Neural cell (in vitro differentiated cells): ENCODE data around the gene PPL. TPM values are rescaled to one million over a fixed set of nuclear protein-coding genes. Genes with fewer than 3 reads are reported as not detected.

Experiments
- H2AFZ ChIP-seq: fragments of 200-600, 300-800 bp; sonication (generic), shearing (Covaris generic); 2 replicates; pipeline ENCODE4 v1.6.0; 2014; ENCODE audit warnings: low read depth, mild to moderate bottlenecking, antibody characterized with exemption, low read length, moderate library complexity
- H3F3A ChIP-seq: fragments of 200-600 bp; shearing (Covaris generic); 2 replicates; pipeline ENCODE4 v1.6.1; 2016; ENCODE audit warnings: mild to moderate bottlenecking, moderate library complexity, mixed read lengths, antibody characterized with exemption, low read length; ENCODE audit not compliant: insufficient read depth, poor library complexity, severe bottlenecking
- H3K27ac ChIP-seq: fragments of 200-600, 300-800 bp; sonication (generic), shearing (Covaris generic); 2 replicates; pipeline ENCODE4 v1.5.1; 2014; ENCODE audit warnings: mild to moderate bottlenecking, low read length, moderate library complexity
- H3K27me3 ChIP-seq: fragments of 300-800, 200-600 bp; sonication (generic), shearing (Covaris generic); 2 replicates; pipeline ENCODE4 v1.6.0; 2014; ENCODE audit warnings: mild to moderate bottlenecking, low read depth, low read length, moderate library complexity; ENCODE audit not compliant: insufficient read depth
- H3K36me3 ChIP-seq: fragments of 300-800, 200-600 bp; sonication (generic), shearing (Covaris generic); 2 replicates; pipeline ENCODE4 v1.5.1; 2014; ENCODE audit warnings: mild to moderate bottlenecking, antibody characterized with exemption, low read length, moderate library complexity; ENCODE audit not compliant: insufficient read depth
- H3K4me2 ChIP-seq: fragments of 300-800, 200-600 bp; sonication (generic), shearing (Covaris generic); 2 replicates; pipeline ENCODE4 v1.6.0; 2014; ENCODE audit warnings: mild to moderate bottlenecking, low read length
- H3K4me3 ChIP-seq: fragments of 300-800, 200-600 bp; sonication (generic), shearing (Covaris generic); 2 replicates; pipeline ENCODE4 v1.5.1; 2014; ENCODE audit warnings: mild to moderate bottlenecking, low read length, moderate library complexity
- H3K79me2 ChIP-seq: fragments of 200-600 bp; shearing (Covaris generic); replicated peaks from 2 replicates; pipeline ENCODE4 v1.6.0; 2014; ENCODE audit warnings: mild to moderate bottlenecking, low read length, moderate library complexity; ENCODE audit not compliant: insufficient read depth
- H3K9ac ChIP-seq: fragments of 300-800, 200-600 bp; sonication (generic), shearing (Covaris generic); 2 replicates; pipeline ENCODE4 v1.6.1; 2016; ENCODE audit warnings: mild to moderate bottlenecking, low read length, mixed read lengths
- H3K9me2 ChIP-seq: fragments of 200-600 bp; shearing (Covaris generic); 2 replicates; pipeline ENCODE4 v1.6.1; 2016; ENCODE audit warnings: mild to moderate bottlenecking, low read length, mixed read lengths; ENCODE audit not compliant: insufficient read depth
- H3K9me3 ChIP-seq: fragments of 200-600, 300-800 bp; sonication (generic), shearing (Covaris generic); 2 replicates; pipeline ENCODE4 v1.6.1; 2016; ENCODE audit warnings: mild to moderate bottlenecking, mixed run types, low read length, moderate library complexity, mixed read lengths
- H4K20me1 ChIP-seq: fragments of 200-600 bp; shearing (Covaris generic); 2 replicates; pipeline ENCODE4 v1.6.1; 2016; ENCODE audit warnings: mild to moderate bottlenecking, mixed run types; ENCODE audit not compliant: insufficient read depth
- CTCF ChIP-seq: fragments of 450-650 bp; IDR thresholded peaks from 2 replicates; pipeline ENCODE4 v1.5.1; 2014; ENCODE audit warnings: antibody characterized with exemption, mild to moderate bottlenecking, moderate library complexity; ENCODE audit not compliant: poor library complexity, severe bottlenecking
- EP300 ChIP-seq: fragments of 450-650 bp; conservative IDR thresholded peaks from 2 replicates; pipeline ENCODE4 v1.6.1; 2014; ENCODE audit warnings: antibody characterized with exemption, mild to moderate bottlenecking, moderate library complexity; ENCODE audit not compliant: poor library complexity, severe bottlenecking
- EZH2 ChIP-seq: fragments of 200-600, 300-800 bp; shearing (Covaris generic), sonication (generic); IDR thresholded peaks from 2 replicates; pipeline ENCODE4 v1.6.1; 2014; ENCODE audit warnings: antibody characterized with exemption, low read length, borderline replicate concordance, mild to moderate bottlenecking; ENCODE audit not compliant: insufficient read depth, poor library complexity, severe bottlenecking
- MXI1 ChIP-seq: fragments of 450-650 bp; conservative IDR thresholded peaks from 2 replicates; pipeline ENCODE4 v1.6.1; 2014; ENCODE audit warnings: antibody characterized with exemption, mild to moderate bottlenecking; ENCODE audit not compliant: poor library complexity, severe bottlenecking
- POLR2AphosphoS5 ChIP-seq: IDR thresholded peaks from 2 replicates; pipeline ENCODE4 v1.6.1; 2012
- RAD21 ChIP-seq: fragments of 450-650 bp; conservative IDR thresholded peaks from 2 replicates; pipeline ENCODE4 v1.6.1; 2014; ENCODE audit warnings: antibody characterized with exemption, mild to moderate bottlenecking, moderate library complexity
- REST ChIP-seq: IDR thresholded peaks from 2 replicates; pipeline ENCODE4 v1.6.1; 2012; ENCODE audit warnings: borderline replicate concordance
- SMC3 ChIP-seq: fragments of 450-650 bp; conservative IDR thresholded peaks from 2 replicates; pipeline ENCODE4 v1.6.1; 2014; ENCODE audit warnings: antibody characterized with exemption, mild to moderate bottlenecking, moderate library complexity; ENCODE audit not compliant: poor library complexity
- TAF1 ChIP-seq: IDR thresholded peaks from 2 replicates; pipeline ENCODE4 v1.6.1; 2012; ENCODE audit warnings: low read depth
- polyA plus RNA-seq: library from polyadenylated mRNA; depleted of rRNA; stranded (reverse); fragments of >200 nt; gene quantifications from 2 replicates; pipeline ENCODE4 v1.2.3, GENCODE V29; 2014

Gene PPL
- polyA plus RNA-seq, 1 donor from 2014 or later: 0.81 TPM

GRCh38 chr16:4832698-4833343, 104.1 kb downstream of the PPL start:
- Histone ChIP-seq H3K9me3 (no peaks in the 10 kb centered on the region), H4K20me1 (no peaks in the 10 kb centered on the region), H3K27me3 (no peaks in the 10 kb centered on the region), H2AFZ (no peak overlapping the region), H3K4me3 (no peak overlapping the region), H3K9ac (no peak overlapping the region), H3K27ac (no peak overlapping the region), H3K9me2 (no peaks in the 10 kb centered on the region), H3K4me2 (no peak overlapping the region), H3F3A (no peaks in the 10 kb centered on the region), H3K36me3 (no peaks in the 10 kb centered on the region), H3K79me2 (no peaks in the 10 kb centered on the region)
- no peak for TF ChIP-seq REST
- no peak for TF ChIP-seq TAF1
- TF ChIP-seq CTCF: no peak
- no peak for TF ChIP-seq SMC3
- no peak for TF ChIP-seq MXI1
- TF ChIP-seq EP300: no peak
- TF ChIP-seq EZH2: no peak
- TF ChIP-seq RAD21: no peak
- TF ChIP-seq POLR2AphosphoS5: no peak

Other genes with a start within 250 kb of the PPL start
- 125 and 153 TPM in 2 replicates for gene NUDT16L1, start 243.6 kb downstream of the PPL start, polyA plus RNA-seq
- 53.9 and 65.2 TPM in 2 replicates for gene ANKS3, start 202.9 kb downstream of the PPL start, polyA plus RNA-seq
- gene DNAAF8, start 202.6 kb downstream of the PPL start, polyA plus RNA-seq: 3.4 and 6.2 TPM in 2 replicates
- gene ZNF500, start 170.0 kb downstream of the PPL start, polyA plus RNA-seq: 16.0 and 29.0 TPM in 2 replicates
- gene SEPTIN12, start 148.8 kb downstream of the PPL start, polyA plus RNA-seq: 1.8 and 4.7 TPM in 2 replicates
- gene SMIM22, start 141.8 kb downstream of the PPL start, polyA plus RNA-seq: not detected in 2 replicates
- gene ROGDI, start 134.5 kb downstream of the PPL start, polyA plus RNA-seq: 203 and 241 TPM in 2 replicates
- gene GLYR1, start 89.9 kb downstream of the PPL start, polyA plus RNA-seq: 78.6 and 87.6 TPM in 2 replicates
- 17.1 and 18.5 TPM in 2 replicates for gene UBN1, start 89.7 kb downstream of the PPL start, polyA plus RNA-seq
- 0.43 and 0.50 TPM in 2 replicates for gene SEC14L5, start 21.2 kb upstream of the PPL start, polyA plus RNA-seq
- gene NAGPA, start 96.8 kb upstream of the PPL start, polyA plus RNA-seq: 33.1 and 36.6 TPM in 2 replicates
- gene C16orf89, start 128.8 kb upstream of the PPL start, polyA plus RNA-seq: not detected in 2 replicates
- gene ALG1, start 134.7 kb upstream of the PPL start, polyA plus RNA-seq: 13.9 and 18.1 TPM in 2 replicates
- gene EEF2KMT, start 160.6 kb upstream of the PPL start, polyA plus RNA-seq: 4.6 and 6.3 TPM in 2 replicates